Chondrocyte (in vitro differentiated cells): ENCODE measurements around the gene RARRES2. TPM values are rescaled to one million over a fixed set of nuclear protein-coding genes. Genes with fewer than 3 reads are reported as not detected.
"Not testable (repeated sequence)": the region's sequence is repeated elsewhere in the genome, so short reads cannot be mapped to it uniquely, and the experiment has no call there.

ENCODE experiments used
- DNase-seq: peaks from one replicate; pipeline ENCODE4 v3.0.0; 2021; ENCODE audit warnings: mixed read lengths, low spot score
- H3K27ac Mint-ChIP-seq: one replicate; pipeline ENCODE4 v1.8.0; 2021; ENCODE audit warnings: mild to moderate bottlenecking, moderate library complexity, mixed read lengths; ENCODE audit not compliant: unreplicated experiment
- H3K27me3 Mint-ChIP-seq: 2 replicates; pipeline ENCODE4 v1.8.0; 2021; ENCODE audit warnings: low read depth, mixed read lengths
- H3K36me3 Mint-ChIP-seq: 2 replicates; pipeline ENCODE4 v1.8.0; 2021; ENCODE audit warnings: low read depth, mixed read lengths
- H3K4me1 Mint-ChIP-seq: 2 replicates; pipeline ENCODE4 v1.8.0; 2021; ENCODE audit warnings: low read depth, mild to moderate bottlenecking, mixed read lengths
- H3K4me3 Mint-ChIP-seq: one replicate; pipeline ENCODE4 v1.8.0; 2021; ENCODE audit warnings: mild to moderate bottlenecking, moderate library complexity, mixed read lengths; ENCODE audit not compliant: unreplicated experiment
- H3K9me3 Mint-ChIP-seq: 2 replicates; pipeline ENCODE4 v1.8.0; 2021; ENCODE audit warnings: low read depth, mixed read lengths
- total RNA-seq: library from RNA; stranded (reverse); gene quantifications from 3 replicates; pipeline ENCODE4 v1.2.1, GENCODE V29; 2021
- TF ChIP-seq, protein P1 (sequence below): fragments of 200-600 bp; sonication (generic); IDR thresholded peaks from 2 replicates; pipeline ENCODE4 v1.5.0; 2021; ENCODE audit warnings: antibody characterized with exemption, mild to moderate bottlenecking, moderate library complexity

Gene RARRES2
- total RNA-seq, 1 donor from 2014 or later, result 1.8 TPM

DNA sequence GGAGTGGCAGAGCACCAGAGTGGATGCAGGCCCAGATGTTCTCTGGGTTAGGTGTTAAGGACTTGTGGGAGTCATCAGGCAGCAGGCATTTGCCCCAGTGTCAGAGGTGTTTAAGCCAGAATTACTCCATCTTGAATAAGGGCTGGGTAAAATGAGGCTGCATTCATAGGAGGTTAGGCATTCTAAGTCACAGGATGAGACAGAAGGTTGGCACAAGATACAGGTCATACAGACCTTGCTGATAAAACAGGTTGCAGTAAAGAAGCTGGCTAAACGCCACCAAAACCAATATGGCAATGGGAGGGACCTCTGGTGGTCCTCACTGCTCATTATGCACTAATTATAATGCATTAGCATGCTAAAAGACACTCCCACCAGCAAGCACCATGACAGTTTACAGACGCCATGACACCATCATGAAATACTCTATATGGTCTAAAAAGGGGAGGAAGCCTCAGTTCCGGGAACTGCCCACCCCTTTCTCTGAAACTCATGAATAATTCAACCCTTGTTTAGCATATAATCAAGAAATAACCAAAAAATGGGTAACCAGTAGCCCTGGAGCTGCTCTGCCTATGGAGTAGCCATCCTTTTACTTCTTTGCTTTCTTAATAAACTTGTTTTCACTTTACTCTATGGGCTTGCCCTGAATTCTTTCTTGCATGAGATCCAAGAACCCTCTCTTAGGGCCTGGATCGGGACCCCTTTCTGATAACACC, 19.2 kb downstream of the RARRES2 start:
- peaks cover 4% of the 10 kb centered on the region for H3K27me3 Mint-ChIP-seq
- TF ChIP-seq, protein P1, sequence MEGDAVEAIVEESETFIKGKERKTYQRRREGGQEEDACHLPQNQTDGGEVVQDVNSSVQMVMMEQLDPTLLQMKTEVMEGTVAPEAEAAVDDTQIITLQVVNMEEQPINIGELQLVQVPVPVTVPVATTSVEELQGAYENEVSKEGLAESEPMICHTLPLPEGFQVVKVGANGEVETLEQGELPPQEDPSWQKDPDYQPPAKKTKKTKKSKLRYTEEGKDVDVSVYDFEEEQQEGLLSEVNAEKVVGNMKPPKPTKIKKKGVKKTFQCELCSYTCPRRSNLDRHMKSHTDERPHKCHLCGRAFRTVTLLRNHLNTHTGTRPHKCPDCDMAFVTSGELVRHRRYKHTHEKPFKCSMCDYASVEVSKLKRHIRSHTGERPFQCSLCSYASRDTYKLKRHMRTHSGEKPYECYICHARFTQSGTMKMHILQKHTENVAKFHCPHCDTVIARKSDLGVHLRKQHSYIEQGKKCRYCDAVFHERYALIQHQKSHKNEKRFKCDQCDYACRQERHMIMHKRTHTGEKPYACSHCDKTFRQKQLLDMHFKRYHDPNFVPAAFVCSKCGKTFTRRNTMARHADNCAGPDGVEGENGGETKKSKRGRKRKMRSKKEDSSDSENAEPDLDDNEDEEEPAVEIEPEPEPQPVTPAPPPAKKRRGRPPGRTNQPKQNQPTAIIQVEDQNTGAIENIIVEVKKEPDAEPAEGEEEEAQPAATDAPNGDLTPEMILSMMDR, result no peak
- peaks cover 2% of the 10 kb centered on the region for H3K36me3 Mint-ChIP-seq
- H3K4me1 Mint-ChIP-seq, result peaks cover 12% of the 10 kb centered on the region
- no peak for DNase-seq
- H3K27ac Mint-ChIP-seq, result no peak overlapping the region
- H3K9me3 Mint-ChIP-seq, result no peaks in the 10 kb centered on the region
- H3K4me3 Mint-ChIP-seq, result peak overlapping the region; percentile 58

DNA sequence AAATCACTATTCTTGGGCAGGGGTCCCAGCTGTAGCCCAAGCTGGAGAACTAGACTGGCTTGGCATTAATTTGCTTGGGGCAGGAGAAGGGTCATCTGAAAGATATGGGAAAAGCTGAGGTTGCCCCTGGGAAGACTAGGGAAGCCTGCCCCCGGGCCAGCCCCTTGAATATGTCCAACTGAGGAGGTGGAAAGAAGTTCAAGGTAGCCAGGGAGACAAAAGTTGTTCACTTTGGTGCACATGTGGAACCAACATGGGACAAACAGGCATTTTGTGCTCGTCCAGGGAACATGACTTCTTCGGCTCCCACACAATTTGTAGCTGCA, 19.7 kb downstream of the RARRES2 start:
- H3K4me3 Mint-ChIP-seq, result no peak overlapping the region
- H3K27ac Mint-ChIP-seq, result no peak overlapping the region
- peaks cover 4% of the 10 kb centered on the region for H3K27me3 Mint-ChIP-seq
- no peak for DNase-seq
- TF ChIP-seq, protein P1, result no peak
- H3K4me1 Mint-ChIP-seq, result peaks cover 12% of the 10 kb centered on the region
- H3K36me3 Mint-ChIP-seq, result no peaks in the 10 kb centered on the region
- H3K9me3 Mint-ChIP-seq, result no peaks in the 10 kb centered on the region

DNA sequence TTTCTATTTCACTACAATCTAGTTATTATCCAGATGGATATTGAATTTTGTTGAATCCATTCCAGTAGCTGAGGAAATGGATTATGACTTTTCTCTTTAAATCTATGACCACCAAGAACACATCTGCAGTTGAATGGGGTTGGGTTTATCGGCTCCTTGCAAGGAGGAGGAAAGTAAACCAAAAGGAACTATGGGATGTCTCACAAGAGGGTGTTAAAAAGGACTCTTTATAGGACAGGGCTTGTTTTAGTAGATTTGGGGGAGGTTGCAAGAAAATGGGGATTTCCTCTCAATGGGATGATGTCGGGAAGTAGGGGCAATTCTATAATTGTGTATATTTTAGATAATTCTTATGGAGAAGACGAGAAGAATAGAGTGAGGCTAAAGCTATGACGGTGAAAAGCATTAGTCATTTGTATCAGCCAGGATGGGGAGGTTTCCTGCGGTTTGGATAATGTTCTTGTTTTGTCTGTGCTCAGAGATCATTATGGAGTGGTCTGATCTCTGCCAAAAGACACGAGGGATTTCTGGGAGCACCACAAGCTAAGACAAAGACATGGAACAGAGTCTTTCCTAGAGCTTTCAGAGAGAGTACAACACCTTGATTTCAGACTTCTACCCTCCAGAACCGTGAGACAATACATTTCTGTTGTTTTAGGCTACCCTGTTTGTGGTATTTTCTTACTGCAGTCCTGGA, 23.5 kb downstream of the RARRES2 start:
- Mint-ChIP-seq H3K4me1 (no peaks in the 10 kb centered on the region), H3K4me3 (no peak overlapping the region), H3K27me3 (no peaks in the 10 kb centered on the region), H3K9me3 (no peaks in the 10 kb centered on the region), H3K36me3 (no peaks in the 10 kb centered on the region), H3K27ac (no peak overlapping the region)
- DNase-seq, result no peak
- TF ChIP-seq, protein P1, result no peak

DNA sequence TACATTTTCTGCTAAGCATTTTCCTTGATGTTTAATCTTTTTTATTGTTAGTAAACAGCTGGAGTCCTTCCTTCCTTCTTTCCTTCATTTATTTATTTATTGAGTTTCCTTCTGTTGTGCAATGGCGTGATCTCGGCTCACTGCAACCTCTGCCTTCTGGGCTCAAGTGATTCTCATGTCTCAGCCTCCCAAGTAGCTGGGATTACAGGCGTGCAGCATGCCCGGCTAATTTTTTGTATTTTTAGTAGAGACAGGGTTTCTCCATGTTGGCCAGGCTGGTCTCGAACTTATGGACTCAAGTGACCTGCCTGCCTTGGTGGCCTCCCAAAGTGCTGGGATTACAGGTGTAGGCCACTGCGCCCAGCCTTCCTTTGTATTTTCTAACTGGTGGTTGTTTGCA, 24.4 kb downstream of the RARRES2 start:
- not testable (repeated sequence) for H3K4me3 Mint-ChIP-seq, DNase-seq, H3K9me3 Mint-ChIP-seq, H3K27ac Mint-ChIP-seq, H3K4me1 Mint-ChIP-seq, H3K27me3 Mint-ChIP-seq, H3K36me3 Mint-ChIP-seq

DNA sequence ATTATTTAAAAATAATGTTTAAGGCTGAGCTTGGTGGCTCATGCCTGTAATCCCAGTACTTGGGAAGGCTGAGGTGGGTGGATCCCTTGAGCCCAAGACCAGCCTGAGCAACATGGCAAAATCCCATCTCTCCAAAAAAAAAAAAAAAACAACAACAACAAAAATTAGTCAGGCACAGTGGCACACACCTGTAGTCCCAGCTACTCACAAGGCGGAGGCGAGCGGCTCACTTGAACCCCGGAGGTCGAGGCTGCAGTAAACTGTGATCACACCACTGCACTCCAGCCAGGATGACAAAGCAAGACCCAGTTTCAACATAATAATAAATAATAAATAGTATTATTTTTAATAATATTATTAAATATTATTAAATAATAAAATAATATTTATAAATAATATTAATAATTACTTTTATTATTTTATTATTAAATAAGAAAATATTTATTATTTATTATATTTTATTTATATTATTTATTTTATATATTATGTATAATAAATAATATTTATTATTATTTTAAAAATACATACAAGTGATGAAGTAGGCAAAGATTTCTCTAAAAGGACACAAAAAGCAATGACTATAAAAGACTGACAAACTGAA, 26.7 kb downstream of the RARRES2 start:
- TF ChIP-seq, protein P1, result no peak
- no peak overlapping the region for H3K27ac Mint-ChIP-seq
- H3K27me3 Mint-ChIP-seq, result no peaks in the 10 kb centered on the region
- H3K4me1 Mint-ChIP-seq, result no peaks in the 10 kb centered on the region
- no peak overlapping the region for H3K4me3 Mint-ChIP-seq
- H3K36me3 Mint-ChIP-seq, result no peaks in the 10 kb centered on the region
- no peak for DNase-seq
- H3K9me3 Mint-ChIP-seq, result no peaks in the 10 kb centered on the region
